Fibroblast of skin of abdomen (primary cell): ENCODE measurements around the gene ATXN1.
"Not testable (repeated sequence)": the region's sequence is repeated elsewhere in the genome, so short reads cannot be mapped to it uniquely, and the experiment has no call there.

Experiments used
- DNase-seq: peaks from one replicate; pipeline ENCODE4 v3.0.0-alpha.2; 2013

Gene ATXN1

GRCh38 chr6:16635810-16636602, 125.3 kb downstream of the ATXN1 start:
- peak; percentile 82 for DNase-seq

- no peak for DNase-seq
Measured at GRCh38 chr6:16635291-16635809, 125.9 kb downstream of the ATXN1 start.

DNA sequence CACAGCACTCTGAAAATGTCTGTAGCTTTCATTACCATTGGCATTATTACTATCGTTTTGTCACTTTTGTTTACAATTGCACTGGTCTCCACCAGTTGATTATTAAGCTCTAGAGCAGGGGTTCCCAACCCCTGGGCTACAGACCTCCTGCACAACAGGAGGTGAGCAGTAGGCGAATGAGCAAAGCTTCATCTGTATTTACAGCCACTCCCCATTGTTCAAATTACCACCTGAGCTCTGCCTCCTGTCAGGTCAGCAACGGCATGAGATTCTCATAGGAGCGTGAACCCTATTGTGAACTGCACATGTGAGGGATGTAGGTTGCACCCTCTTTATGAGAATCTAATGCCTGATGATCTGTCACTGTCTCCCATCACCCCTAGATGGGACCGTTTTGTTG, 126.4 kb downstream of the ATXN1 start:
- no peak for DNase-seq

DNA sequence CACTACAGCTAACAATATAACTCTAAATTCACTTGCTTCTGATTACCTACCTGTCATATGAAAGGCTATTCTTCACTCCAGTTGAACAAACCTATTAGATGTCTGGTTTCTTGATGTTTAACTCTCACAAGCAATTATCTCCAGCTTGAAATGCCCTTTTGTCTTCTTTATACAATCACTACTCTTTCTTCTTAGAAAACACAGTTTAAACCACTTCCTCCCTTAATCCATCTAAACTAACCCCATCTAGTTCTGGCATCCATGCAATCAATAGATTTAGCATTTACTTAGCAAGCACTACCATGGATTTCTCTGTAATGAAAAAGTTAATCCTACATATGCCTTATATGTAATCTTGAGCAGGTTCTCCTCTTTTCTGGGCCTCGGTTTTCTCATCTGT, 127.3 kb downstream of the ATXN1 start:
- no peak for DNase-seq

DNA sequence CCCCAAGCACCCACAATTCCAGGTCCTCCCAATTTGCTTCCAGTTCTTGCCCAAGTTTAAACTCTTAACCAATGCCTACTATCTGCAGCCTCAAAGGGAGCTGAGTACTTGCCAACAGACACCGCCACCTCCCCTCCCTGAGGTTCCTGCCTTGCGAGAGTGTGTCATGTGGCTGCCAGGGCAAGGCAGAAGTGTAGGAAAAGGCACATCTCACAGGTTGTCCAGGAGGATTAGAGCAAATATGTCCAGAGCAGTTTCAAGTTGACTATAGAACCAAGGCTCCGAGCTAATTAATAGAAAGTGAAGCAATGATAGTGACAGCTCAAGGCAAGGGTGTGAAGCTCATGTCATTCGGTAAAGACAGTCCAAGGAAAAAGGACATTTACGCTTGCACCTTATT, 127.8 kb downstream of the ATXN1 start:
- DNase-seq: no peak

DNA sequence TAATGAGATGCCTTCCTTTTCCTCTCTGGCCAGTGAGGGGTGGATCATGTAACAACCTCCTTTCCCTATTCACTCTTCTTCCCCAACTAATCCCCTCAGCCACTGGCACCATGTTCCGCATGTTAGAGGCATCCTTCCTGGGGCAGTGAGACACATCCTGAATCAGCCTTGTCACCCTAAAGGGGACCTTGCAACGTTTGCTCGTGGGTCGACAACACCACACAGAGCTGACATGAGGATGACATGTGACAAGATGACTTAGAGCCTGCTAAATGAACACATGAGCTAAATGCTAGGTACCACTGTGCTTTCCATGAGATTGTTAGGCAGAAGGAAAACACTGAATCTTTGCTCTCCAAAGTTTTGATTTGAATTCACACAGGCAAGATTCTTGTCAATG, 129.2 kb downstream of the ATXN1 start:
- no peak for DNase-seq

DNA sequence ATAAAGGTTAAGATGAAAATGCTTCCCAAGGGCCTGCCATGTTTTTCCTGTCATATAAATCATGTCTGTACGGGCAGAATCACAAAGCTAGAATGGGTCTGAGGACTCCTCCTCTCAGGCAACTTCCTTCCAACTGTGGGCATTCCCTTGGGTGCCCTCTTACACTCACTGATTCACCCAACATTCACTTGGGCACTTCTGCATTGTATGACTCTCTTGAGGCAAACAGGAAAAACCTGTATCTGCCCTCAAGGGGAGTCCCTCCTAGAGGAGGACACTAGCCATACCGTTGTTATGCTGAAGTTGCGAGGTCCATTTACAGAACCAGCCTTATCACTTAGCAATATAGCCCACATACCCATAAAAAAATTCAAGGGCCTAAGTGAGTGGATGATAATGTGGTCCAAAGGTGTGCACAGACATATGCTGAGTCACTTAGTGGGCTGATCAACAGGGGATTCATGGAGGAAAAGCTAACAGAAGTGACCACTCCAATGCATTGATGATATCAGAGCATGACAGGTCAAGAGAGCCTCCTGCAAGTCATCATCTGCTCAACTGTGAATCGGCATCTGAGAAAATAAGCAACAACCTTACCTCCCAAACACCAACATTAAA, 131.1 kb downstream of the ATXN1 start:
- no peak for DNase-seq

DNA sequence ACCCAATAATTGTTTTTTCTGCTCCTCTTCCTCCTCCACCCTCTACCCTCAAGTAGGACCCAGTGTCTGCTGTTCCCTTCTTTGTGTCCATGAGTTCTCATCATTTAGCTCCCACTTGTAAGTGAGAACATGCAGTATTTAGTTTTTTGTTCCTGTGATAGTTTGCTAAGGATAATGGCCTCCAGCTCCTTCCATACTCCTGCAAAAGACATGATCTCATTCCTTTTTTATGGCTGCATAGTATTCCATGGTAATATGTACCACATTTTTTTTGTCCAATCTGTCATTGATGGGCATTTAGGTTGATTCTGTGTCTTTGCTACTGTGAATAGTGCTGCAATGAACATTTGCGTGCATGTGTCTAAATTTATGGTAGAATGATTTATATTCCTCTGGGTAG, 132.7 kb downstream of the ATXN1 start:
- DNase-seq: not testable (repeated sequence)

DNA sequence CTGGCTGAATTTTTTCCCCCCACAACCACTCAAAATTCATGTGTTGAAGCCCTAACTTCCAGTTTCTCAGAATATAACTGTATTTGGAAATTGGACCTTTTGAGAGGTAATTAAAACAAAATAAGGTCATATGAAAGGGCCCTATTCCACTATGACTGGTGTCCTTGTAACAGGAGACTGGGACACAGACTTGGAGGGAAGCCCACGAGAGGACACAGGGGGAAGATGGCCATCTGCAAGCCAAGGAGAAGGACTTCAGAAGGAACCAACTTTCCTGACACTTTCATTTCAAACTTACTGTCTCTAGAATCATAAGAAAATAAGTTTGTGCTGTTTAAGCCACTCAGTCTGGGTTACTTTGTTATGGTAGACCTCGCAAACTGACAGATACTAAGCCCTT, 134.6 kb downstream of the ATXN1 start:
- no peak for DNase-seq

DNA sequence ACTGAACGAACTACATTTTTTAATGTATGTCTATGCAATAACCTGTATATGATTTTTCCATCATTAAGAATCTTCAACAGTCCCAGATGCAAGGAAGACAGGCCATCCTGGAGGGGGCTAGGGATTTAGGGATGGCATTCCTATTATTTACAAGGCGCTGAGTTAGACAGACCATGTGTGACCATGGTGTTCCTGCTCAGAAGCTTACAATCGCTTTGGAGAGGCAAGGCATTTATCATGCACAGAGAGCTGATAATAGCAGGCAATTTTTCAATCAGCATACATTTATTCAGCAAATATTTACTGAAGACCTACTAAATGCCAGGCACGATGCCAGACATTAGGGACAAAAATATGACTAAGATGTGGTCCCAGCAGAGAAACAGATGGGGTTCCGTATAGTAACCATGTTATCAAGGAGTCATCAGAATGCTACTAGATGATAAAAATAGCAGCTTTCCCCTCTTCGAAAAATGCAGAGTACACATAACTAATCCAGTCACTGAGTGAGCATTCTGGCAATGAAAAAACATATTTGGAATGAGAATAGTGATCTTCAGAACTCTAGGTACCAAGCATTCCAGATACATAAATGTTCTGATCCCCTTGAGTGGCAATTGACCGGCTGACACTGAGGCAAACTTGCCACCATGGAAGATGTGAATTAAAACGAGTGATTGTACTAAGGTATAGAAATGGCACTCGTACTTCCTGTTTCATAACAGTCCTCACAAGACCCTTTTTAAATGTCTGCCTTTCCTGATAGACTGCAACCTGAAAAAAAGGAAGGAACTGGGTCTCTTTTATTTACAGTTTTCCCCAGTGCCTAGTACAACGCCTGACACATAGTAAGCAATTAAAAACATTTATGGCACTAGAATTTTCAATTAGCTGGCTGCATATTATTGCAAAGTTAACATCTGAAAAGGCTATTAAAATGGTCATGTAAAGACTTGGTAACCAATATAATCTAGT, 135.7 kb downstream of the ATXN1 start:
- DNase-seq: peak; percentile 58

- DNase-seq: no peak
Measured at GRCh38 chr6:16624636-16625290, 136.5 kb downstream of the ATXN1 start.

DNA sequence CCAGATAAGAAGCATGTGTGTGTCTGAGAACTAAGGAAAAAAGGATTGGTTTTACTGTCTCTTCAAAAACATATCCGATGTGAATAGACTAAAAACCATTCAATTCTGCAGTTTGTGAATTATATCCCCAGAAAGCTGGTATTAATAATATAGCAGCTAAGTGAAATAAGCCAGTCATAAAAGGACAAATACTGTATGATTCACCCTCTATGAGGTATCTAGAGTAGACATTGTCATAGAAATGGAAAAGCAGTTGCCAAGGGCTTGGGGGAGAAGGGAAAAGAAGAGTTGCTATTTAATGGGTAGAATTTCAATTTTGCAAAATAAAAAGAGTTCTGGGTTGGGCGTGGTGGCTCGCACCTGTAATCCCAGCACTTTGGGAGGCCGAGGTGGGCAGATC, 137.5 kb downstream of the ATXN1 start:
- peak; percentile 32 for DNase-seq

- DNase-seq: no peak
Measured at GRCh38 chr6:16623029-16623653, 138.1 kb downstream of the ATXN1 start.

DNA sequence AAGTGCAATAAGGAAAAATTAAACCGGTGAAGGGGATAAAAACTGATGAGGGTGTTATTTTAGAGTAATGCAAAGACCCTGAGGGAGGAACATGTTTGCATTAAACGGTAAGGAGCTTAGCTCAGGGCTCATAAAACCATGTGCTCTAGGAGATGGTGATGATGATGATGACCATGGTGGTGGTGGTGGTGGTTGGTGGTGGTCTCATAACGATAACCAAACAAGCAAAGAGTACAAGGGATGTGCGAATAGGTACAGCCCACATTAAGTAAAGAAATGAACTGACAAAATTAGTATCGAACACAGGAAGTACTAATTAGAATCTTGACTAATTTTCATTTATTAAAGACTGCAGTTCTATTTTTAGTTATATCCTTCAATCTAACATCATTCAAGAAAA, 139.1 kb downstream of the ATXN1 start:
- no peak for DNase-seq

GRCh38 chr6:16621002-16621401, 140.3 kb downstream of the ATXN1 start:
- DNase-seq: no peak

DNA sequence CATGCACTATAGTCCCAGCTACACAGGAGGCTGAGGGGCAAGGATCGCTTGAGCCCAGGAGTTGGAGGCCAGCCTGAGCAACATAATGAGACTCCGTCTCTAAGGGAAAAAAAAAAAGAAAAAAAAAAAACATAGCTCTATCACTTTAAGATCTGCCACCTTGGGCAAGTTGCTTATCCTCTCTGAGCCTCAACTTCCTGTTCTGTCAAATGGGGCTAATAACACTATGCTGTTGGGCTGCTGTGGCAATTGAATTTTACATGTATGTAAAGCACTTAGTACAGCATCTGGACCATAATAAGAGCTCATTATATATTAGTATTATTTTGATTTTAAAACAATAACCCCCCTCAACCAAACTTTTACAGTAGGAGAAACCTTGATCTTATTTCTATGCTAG, 141.5 kb downstream of the ATXN1 start:
- DNase-seq: no peak

- DNase-seq: no peak
Measured at GRCh38 chr6:16618962-16619361, 142.3 kb downstream of the ATXN1 start.

GRCh38 chr6:16615215-16615614, 146.0 kb downstream of the ATXN1 start:
- not testable (repeated sequence) for DNase-seq

- not testable (repeated sequence) for DNase-seq
Measured at GRCh38 chr6:16614143-16614542, 147.1 kb downstream of the ATXN1 start.

- not testable (repeated sequence) for DNase-seq
Measured at GRCh38 chr6:16613504-16613903, 147.8 kb downstream of the ATXN1 start.

- no peak for DNase-seq
Measured at GRCh38 chr6:16608444-16608843, 152.8 kb downstream of the ATXN1 start.

DNA sequence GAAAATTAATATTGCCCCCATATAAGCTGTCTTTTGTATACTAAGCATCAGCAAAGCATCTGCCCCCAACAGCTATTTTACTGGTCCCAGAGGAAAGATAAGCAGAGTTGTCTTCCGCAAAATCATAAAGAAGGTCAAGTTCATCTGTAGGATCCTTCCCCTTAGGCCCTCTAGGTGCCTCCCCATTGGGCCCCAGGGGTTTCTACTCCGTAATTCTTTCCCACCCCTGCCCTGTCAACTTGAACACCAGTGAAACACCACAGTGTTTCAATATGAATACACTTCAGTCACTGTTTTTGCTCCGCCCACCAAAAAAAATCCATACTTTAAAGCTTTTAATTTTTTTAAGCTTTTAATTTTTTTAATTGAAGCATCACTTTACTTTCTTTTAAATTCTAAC, 159.2 kb downstream of the ATXN1 start:
- no peak for DNase-seq
